HT-29 (cell line): ENCODE measurements around the gene CLEC2B. TPM values are rescaled to one million over a fixed set of nuclear protein-coding genes. Genes with fewer than 3 reads are reported as not detected.
"Not testable (repeated sequence)": the region's sequence is repeated elsewhere in the genome, so short reads cannot be mapped to it uniquely, and the experiment has no call there.

Source experiments
- DNase-seq: peaks from one replicate; pipeline ENCODE4 v3.0.0-alpha.2; 2015; ENCODE audit warnings: low spot score
- total RNA-seq: library from RNA; depleted of rRNA; stranded (reverse); fragments of >200 nt; shearing (Covaris generic); gene quantifications from 2 replicates; pipeline ENCODE4 v1.2.3, GENCODE V29; 2014; rRNA removed

The CLEC2B gene
- not detected in 2 replicates for total RNA-seq

- no peak for DNase-seq
Measured at GRCh38 chr12:9869307-9870161, at the start of gene CLEC2B. TSS of gene CLEC2B (minus strand) at chr12:9869354.

GRCh38 chr12:9911708-9912107, 42.6 kb upstream of the CLEC2B start:
- DNase-seq: no peak

- no peak for DNase-seq
Measured at GRCh38 chr12:9910716-9911421, 41.7 kb upstream of the CLEC2B start.

- DNase-seq: no peak
Measured at GRCh38 chr12:9909724-9910123, 40.6 kb upstream of the CLEC2B start.

GRCh38 chr12:9908350-9908749, 39.2 kb upstream of the CLEC2B start:
- no peak for DNase-seq

GRCh38 chr12:9907769-9908168, 38.6 kb upstream of the CLEC2B start:
- DNase-seq: no peak

GRCh38 chr12:9906873-9907272, 37.7 kb upstream of the CLEC2B start:
- DNase-seq: no peak

GRCh38 chr12:9902539-9903228, 33.5 kb upstream of the CLEC2B start:
- DNase-seq: no peak

- DNase-seq: no peak
Measured at GRCh38 chr12:9900930-9901329, 31.8 kb upstream of the CLEC2B start.

GRCh38 chr12:9899209-9899608, 30.1 kb upstream of the CLEC2B start:
- no peak for DNase-seq

- DNase-seq: no peak
Measured at GRCh38 chr12:9897535-9897934, 28.4 kb upstream of the CLEC2B start.

- DNase-seq: no peak
Measured at GRCh38 chr12:9895215-9895971, 26.2 kb upstream of the CLEC2B start.

- no peak for DNase-seq
Measured at GRCh38 chr12:9888665-9889273, 19.6 kb upstream of the CLEC2B start.

GRCh38 chr12:9883175-9883574, 14.0 kb upstream of the CLEC2B start:
- DNase-seq: no peak

- DNase-seq: no peak
Measured at GRCh38 chr12:9881988-9882387, 12.8 kb upstream of the CLEC2B start.

- no peak for DNase-seq
Measured at GRCh38 chr12:9881246-9881645, 12.1 kb upstream of the CLEC2B start, which contains the start of gene KLRF2. TSS of gene KLRF2 (plus strand) at chr12:9881489. CDS start at chr12:9881596, 107 bp downstream.

- DNase-seq: no peak
Measured at GRCh38 chr12:9880532-9881078, 11.5 kb upstream of the CLEC2B start.

- not testable (repeated sequence) for DNase-seq
Measured at GRCh38 chr12:9876120-9876519, 7.0 kb upstream of the CLEC2B start.

- no peak for DNase-seq
Measured at GRCh38 chr12:9872742-9873141, 3.6 kb upstream of the CLEC2B start.

- no peak for DNase-seq
Measured at GRCh38 chr12:9872162-9872561, 3.0 kb upstream of the CLEC2B start.
